ENCODE data around the gene ZNF487. TPM values are rescaled to one million over a fixed set of nuclear protein-coding genes. Genes with fewer than 3 reads are reported as not detected.

Gene ZNF487
- total and polyA plus RNA-seq, 2 of the 13 experiments (the other 11 are each of a cell fraction or from before 2014, with no cell fraction given) = 7.4 to 8.8 TPM

GRCh38 chr10:43436291-43437140, at the start of gene ZNF487 (continued):
- TF ChIP-seq, protein P1, sequence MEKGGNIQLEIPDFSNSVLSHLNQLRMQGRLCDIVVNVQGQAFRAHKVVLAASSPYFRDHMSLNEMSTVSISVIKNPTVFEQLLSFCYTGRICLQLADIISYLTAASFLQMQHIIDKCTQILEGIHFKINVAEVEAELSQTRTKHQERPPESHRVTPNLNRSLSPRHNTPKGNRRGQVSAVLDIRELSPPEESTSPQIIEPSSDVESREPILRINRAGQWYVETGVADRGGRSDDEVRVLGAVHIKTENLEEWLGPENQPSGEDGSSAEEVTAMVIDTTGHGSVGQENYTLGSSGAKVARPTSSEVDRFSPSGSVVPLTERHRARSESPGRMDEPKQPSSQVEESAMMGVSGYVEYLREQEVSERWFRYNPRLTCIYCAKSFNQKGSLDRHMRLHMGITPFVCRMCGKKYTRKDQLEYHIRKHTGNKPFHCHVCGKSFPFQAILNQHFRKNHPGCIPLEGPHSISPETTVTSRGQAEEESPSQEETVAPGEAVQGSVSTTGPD (CRISPR knock-in tag; IDR thresholded peaks at IDR 0.05) = no peak
- TF ChIP-seq ZNF30 (CRISPR knock-in tag; IDR thresholded peaks at IDR 0.05) (0 out of 2 replicates have a peak, but pooled peaks have one; percentile 78), ZSCAN31 (CRISPR knock-in tag; IDR thresholded peaks at IDR 0.05; ENCODE audit: low read depth) (peak; percentile 98), SUZ12 (IDR thresholded peaks at IDR 0.05; ENCODE audit: low read depth, low read length) (no peak), ZFP36L2 (CRISPR knock-in tag; IDR thresholded peaks at IDR 0.05) (no peak), MYPOP (CRISPR knock-in tag; IDR thresholded peaks at IDR 0.05) (peak; percentile 94), AKAP8 (CRISPR knock-in tag; IDR thresholded peaks at IDR 0.05) (peak; percentile 56; the same call in 1 of the 2 replicates), RBFOX2 (IDR thresholded peaks at IDR 0.05; ENCODE audit: low read depth, low read length) (peak; percentile 99), FOXP4 (CRISPR knock-in tag; IDR thresholded peaks at IDR 0.05) (peak; percentile 11), U2AF2 (IDR thresholded peaks at IDR 0.05; ENCODE audit: low read depth, low read length) (no peak), ZIK1 (CRISPR knock-in tag; IDR thresholded peaks at IDR 0.05; ENCODE audit: borderline replicate concordance, low read depth) (no peak; the same call in none of the 2 replicates), NCOA5 (CRISPR knock-in tag; IDR thresholded peaks at IDR 0.05) (no peak), CTCF (CRISPR knock-in tag; IDR thresholded peaks at IDR 0.05) (peak; percentile 69), NBN (conservative IDR thresholded peaks at IDR 0.05) (no peak)
- TF ChIP-seq, protein P2, sequence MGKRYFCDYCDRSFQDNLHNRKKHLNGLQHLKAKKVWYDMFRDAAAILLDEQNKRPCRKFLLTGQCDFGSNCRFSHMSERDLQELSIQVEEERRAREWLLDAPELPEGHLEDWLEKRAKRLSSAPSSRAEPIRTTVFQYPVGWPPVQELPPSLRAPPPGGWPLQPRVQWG (CRISPR knock-in tag; IDR thresholded peaks at IDR 0.05; ENCODE audit: borderline replicate concordance, low read depth) = no peak
- TF ChIP-seq, protein P3, sequence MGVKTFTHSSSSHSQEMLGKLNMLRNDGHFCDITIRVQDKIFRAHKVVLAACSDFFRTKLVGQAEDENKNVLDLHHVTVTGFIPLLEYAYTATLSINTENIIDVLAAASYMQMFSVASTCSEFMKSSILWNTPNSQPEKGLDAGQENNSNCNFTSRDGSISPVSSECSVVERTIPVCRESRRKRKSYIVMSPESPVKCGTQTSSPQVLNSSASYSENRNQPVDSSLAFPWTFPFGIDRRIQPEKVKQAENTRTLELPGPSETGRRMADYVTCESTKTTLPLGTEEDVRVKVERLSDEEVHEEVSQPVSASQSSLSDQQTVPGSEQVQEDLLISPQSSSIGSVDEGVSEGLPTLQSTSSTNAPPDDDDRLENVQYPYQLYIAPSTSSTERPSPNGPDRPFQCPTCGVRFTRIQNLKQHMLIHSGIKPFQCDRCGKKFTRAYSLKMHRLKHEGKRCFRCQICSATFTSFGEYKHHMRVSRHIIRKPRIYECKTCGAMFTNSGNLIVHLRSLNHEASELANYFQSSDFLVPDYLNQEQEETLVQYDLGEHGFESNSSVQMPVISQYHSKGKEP (CRISPR knock-in tag; IDR thresholded peaks at IDR 0.05) = no peak; the same call in 1 of the 2 replicates

All from HepG2 (cell line).